GM23248 (cell line): ENCODE data around the gene WFDC5. TPM values are rescaled to one million over a fixed set of nuclear protein-coding genes. Genes with fewer than 3 reads are reported as not detected.

Experiments
- DNase-seq: peaks from one replicate; pipeline ENCODE4 v3.0.0-alpha.2; 2015
- H2AFZ ChIP-seq: fragments of 200-600 bp; sonication (generic); 2 replicates; pipeline ENCODE4 v1.6.1; 2016; ENCODE audit warnings: antibody characterized with exemption
- H3F3A ChIP-seq: fragments of 200-600 bp; sonication (generic); 2 replicates; pipeline ENCODE4 v1.6.1; 2016; ENCODE audit warnings: mild to moderate bottlenecking, antibody characterized with exemption, mixed run types; ENCODE audit not compliant: insufficient read depth
- H3K27ac ChIP-seq: fragments of 200-600 bp; sonication (generic); 2 replicates; pipeline ENCODE4 v1.5.1; 2016; ENCODE audit warnings: mild to moderate bottlenecking
- H3K27me3 ChIP-seq: fragments of 200-600 bp; sonication (generic); replicated peaks from 2 replicates; pipeline ENCODE4 v1.6.1; 2016; ENCODE audit warnings: mild to moderate bottlenecking; ENCODE audit not compliant: insufficient read depth
- H3K36me3 ChIP-seq: fragments of 200-600 bp; sonication (generic); 2 replicates; pipeline ENCODE4 v1.6.1; 2016; ENCODE audit warnings: low read depth, mild to moderate bottlenecking
- H3K4me1 ChIP-seq: fragments of 200-600 bp; sonication (generic); 2 replicates; pipeline ENCODE4 v1.6.1; 2016; ENCODE audit warnings: mild to moderate bottlenecking; ENCODE audit not compliant: insufficient read depth
- H3K4me2 ChIP-seq: fragments of 200-600 bp; sonication (generic); one replicate; pipeline ENCODE4 v1.6.1; 2016; ENCODE audit warnings: mild to moderate bottlenecking; ENCODE audit not compliant: unreplicated experiment
- H3K4me3 ChIP-seq: fragments of 200-600 bp; sonication (generic); 2 replicates; pipeline ENCODE4 v1.5.1; 2016; ENCODE audit warnings: mild to moderate bottlenecking
- H3K79me2 ChIP-seq: fragments of 200-600 bp; sonication (generic); 2 replicates; pipeline ENCODE4 v1.6.1; 2016; ENCODE audit warnings: mild to moderate bottlenecking; ENCODE audit not compliant: insufficient read depth
- H3K9ac ChIP-seq: fragments of 200-600 bp; sonication (generic); 2 replicates; pipeline ENCODE4 v1.6.1; 2016; ENCODE audit warnings: mild to moderate bottlenecking
- H3K9me2 ChIP-seq: fragments of 200-600 bp; sonication (generic); 2 replicates; pipeline ENCODE4 v1.6.1; 2016; ENCODE audit warnings: mixed run types, mild to moderate bottlenecking, moderate library complexity; ENCODE audit not compliant: insufficient read depth
- H3K9me3 ChIP-seq: fragments of 200-600 bp; sonication (generic); one replicate; pipeline ENCODE4 v1.6.1; 2017; ENCODE audit warnings: low read depth
- H4K20me1 ChIP-seq: fragments of 200-600 bp; sonication (generic); 2 replicates; pipeline ENCODE4 v1.6.0; 2016; ENCODE audit not compliant: insufficient read depth
- EZH2 ChIP-seq: fragments of 200-600 bp; sonication (generic); IDR thresholded peaks from 2 replicates; pipeline ENCODE4 v1.6.1; 2018; ENCODE audit warnings: antibody characterized with exemption, mild to moderate bottlenecking; ENCODE audit not compliant: insufficient read depth, poor library complexity, severe bottlenecking
- EZH2phosphoT487 ChIP-seq: fragments of 200-600 bp; sonication (generic); IDR thresholded peaks from 2 replicates; pipeline ENCODE4 v1.6.1; 2018; ENCODE audit warnings: antibody characterized with exemption, moderate library complexity, mild to moderate bottlenecking, low read depth; ENCODE audit not compliant: insufficient read depth
- WGBS, 2 experiments: methylation state at CpG; one replicate each; pipeline ENCODE4 v1.1.6; 2015 to 2017; ENCODE audit warnings: low lambda C conversion rate in 2 of 2, low coverage in 1 of 2; ENCODE audit errors: missing lambda C conversion rate in 2 of 2; 5-methylcytosine and 5-hydroxymethylcytosine counted together
- in situ Hi-C: fragments of 300-500 bp; cut with MboI; formaldehyde crosslinking; loops from 2 replicates; pipeline ENCODE4 v1.15.0; 2020
- polyA plus RNA-seq: library from polyadenylated mRNA; unstranded; fragments of >200 nt; fragmentation: Nextera tagmentation; extraction: Ambion mirVana; gene quantifications from 2 replicates; pipeline ENCODE4 v1.2.1, GENCODE V29; 2016
- total RNA-seq: library from RNA; depleted of rRNA; stranded (reverse); fragments of >200 nt; shearing (Covaris generic); gene quantifications from 2 replicates; pipeline ENCODE4 v1.2.3, GENCODE V29; 2014

The WFDC5 gene
- total and polyA plus RNA-seq, 2 experiments from 2014 or later: not detected

GRCh38 chr20:45082468-45082867, 32.5 kb downstream of the WFDC5 start:
- Histone ChIP-seq H3K4me1 (peaks cover 10% of the 10 kb centered on the region), H3K9me3 (no peaks in the 10 kb centered on the region), H2AFZ (no peak overlapping the region), H3K36me3 (peaks cover 6% of the 10 kb centered on the region; the same call in 1 of the 2 replicates), H3K4me2 (no peak overlapping the region), H4K20me1 (no peaks in the 10 kb centered on the region), H3K79me2 (no peaks in the 10 kb centered on the region), H3K27ac (no peak overlapping the region), H3F3A (peaks cover 20% of the 10 kb centered on the region), H3K27me3 (no peaks in the 10 kb centered on the region), H3K9me2 (peaks cover 7% of the 10 kb centered on the region; the same call in 1 of the 2 replicates), H3K9ac (no peak overlapping the region), H3K4me3 (no peak overlapping the region)
- no peak for TF ChIP-seq EZH2phosphoT487
- no peak for TF ChIP-seq EZH2
- DNase-seq: no peak
- WGBS, 2 experiments: 95 to 98% methylated on average over 3 of the region's 3 CpGs
- in situ Hi-C loops: no loop called here

DNA sequence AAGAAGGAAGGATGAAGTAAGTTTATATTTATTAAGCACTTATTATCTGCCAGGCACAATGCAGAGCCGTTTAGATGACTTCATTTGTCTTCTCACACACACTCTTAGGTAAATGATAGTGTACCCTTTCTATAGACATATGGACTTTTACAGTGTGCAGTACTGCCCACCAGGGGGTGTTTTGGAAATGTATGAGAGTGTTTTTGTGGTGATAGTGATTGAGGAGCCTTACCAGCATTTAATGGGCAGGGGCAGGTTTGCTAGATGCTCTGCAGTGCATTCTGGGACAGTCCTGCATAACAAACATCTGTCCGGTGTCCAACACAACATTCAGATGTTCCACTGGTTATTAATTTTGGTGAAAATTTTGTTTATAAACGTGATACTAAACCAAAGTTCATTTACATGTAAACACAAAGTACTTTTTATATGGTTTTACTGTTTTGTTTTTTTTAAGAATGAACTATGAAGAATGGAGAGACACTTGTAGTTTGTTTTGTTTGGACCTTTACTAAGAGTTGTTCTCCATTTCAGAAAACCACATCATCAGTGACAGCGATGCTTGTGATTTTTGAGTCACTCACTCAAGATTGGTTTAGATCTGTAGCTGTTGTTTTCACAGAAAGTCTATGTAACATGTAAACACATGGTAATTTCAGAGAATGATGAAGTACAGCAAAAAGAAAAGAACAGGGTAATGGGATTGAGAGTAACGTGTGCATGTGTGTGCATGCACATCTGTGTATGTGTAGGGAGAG, 33.9 kb downstream of the WFDC5 start:
- Histone ChIP-seq H3K9ac (no peak overlapping the region), H3K4me3 (no peak overlapping the region), H3K4me1 (no peaks in the 10 kb centered on the region), H3K4me2 (no peak overlapping the region), H3K9me3 (no peaks in the 10 kb centered on the region), H3K79me2 (no peaks in the 10 kb centered on the region), H3K36me3 (peaks cover 8% of the 10 kb centered on the region; the same call in 1 of the 2 replicates), H2AFZ (no peak overlapping the region), H3K27me3 (no peaks in the 10 kb centered on the region), H3K9me2 (no peaks in the 10 kb centered on the region), H4K20me1 (no peaks in the 10 kb centered on the region), H3F3A (peaks cover 5% of the 10 kb centered on the region), H3K27ac (no peak overlapping the region)
- DNase-seq: peak; percentile 39
- WGBS, 2 experiments: 93 to 97% methylated on average over 5 of the region's 5 CpGs
- TF ChIP-seq EZH2phosphoT487 (no peak), EZH2 (no peak)
- in situ Hi-C loops: no loop called here

DNA sequence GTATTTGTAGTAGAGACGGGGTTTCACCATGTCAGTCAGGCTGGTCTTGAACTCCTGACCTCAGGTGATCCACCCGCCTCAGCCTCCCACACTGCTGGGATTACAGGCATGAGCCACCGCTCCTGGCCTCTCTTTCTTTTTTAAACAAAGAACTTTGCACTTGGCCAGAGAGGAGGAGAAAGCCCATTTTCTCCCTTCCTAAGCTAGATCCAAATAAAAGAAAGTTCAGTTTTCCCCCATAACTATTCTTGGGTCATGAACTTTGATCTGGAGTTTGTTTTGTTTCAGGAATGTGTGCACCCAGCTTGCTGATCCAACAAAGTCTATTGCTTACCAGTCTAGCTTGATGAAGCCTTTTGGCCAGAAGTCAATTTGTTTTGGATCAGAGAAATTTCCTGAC, 37.4 kb downstream of the WFDC5 start:
- H3K9me3 ChIP-seq: no peaks in the 10 kb centered on the region
- no peaks in the 10 kb centered on the region for H3F3A ChIP-seq
- H3K9ac ChIP-seq: no peak overlapping the region
- no peaks in the 10 kb centered on the region for H3K9me2 ChIP-seq
- WGBS, 2 experiments: 97 to 98% methylated on average over 3 of the region's 3 CpGs
- H2AFZ ChIP-seq: no peak overlapping the region
- no peaks in the 10 kb centered on the region for H4K20me1 ChIP-seq
- no peak overlapping the region for H3K27ac ChIP-seq
- in situ Hi-C loops: no loop called here
- DNase-seq: no peak
- no peak for TF ChIP-seq EZH2phosphoT487
- TF ChIP-seq EZH2: no peak
- H3K4me3 ChIP-seq: no peak overlapping the region
- no peaks in the 10 kb centered on the region for H3K27me3 ChIP-seq
- peaks cover 5% of the 10 kb centered on the region; the same call in 1 of the 2 replicates for H3K36me3 ChIP-seq
- no peak overlapping the region for H3K4me2 ChIP-seq
- 0 out of 2 replicates have a peak, but pooled peaks cover 4% of the 10 kb centered on the region for H3K79me2 ChIP-seq
- no peaks in the 10 kb centered on the region for H3K4me1 ChIP-seq

- no peak for TF ChIP-seq EZH2
- TF ChIP-seq EZH2phosphoT487: no peak
- in situ Hi-C loops: no loop called here
- Histone ChIP-seq H3K9me3 (no peaks in the 10 kb centered on the region), H3K4me1 (peaks cover 3% of the 10 kb centered on the region; the same call in 1 of the 2 replicates), H3K79me2 (peaks cover 31% of the 10 kb centered on the region), H3K36me3 (peaks cover 2% of the 10 kb centered on the region; the same call in 1 of the 2 replicates), H3K4me3 (no peak overlapping the region), H3K27ac (no peak overlapping the region), H4K20me1 (no peaks in the 10 kb centered on the region), H3K9me2 (no peaks in the 10 kb centered on the region), H3K27me3 (no peaks in the 10 kb centered on the region), H3F3A (peaks cover 9% of the 10 kb centered on the region; the same call in 1 of the 2 replicates), H3K9ac (no peak overlapping the region), H2AFZ (no peak overlapping the region), H3K4me2 (no peak overlapping the region)
- no peak for DNase-seq
- WGBS, 2 experiments: 88 to 91% methylated on average over 3 of the region's 3 CpGs
Measured at GRCh38 chr20:45073221-45073620, 41.8 kb downstream of the WFDC5 start.

DNA sequence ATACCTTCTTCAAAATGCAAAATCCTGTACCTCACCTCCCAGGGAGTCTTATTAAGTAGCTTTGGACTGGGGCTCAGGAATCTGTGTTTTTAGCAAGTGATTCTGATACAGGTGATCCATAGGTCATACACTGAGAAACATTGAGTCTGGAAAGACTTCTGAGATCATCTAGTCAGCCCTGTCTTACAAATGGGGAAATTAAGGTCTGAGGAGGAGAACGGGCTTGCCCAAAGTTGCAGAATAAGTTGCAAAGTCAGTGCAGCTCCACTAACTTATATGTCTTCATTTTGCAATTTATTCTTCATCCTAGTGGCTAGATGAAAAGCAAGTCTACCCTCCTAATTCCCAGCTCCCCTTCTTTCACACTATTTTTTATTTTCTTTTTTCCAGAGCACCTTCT, 42.9 kb downstream of the WFDC5 start:
- TF ChIP-seq EZH2: no peak
- TF ChIP-seq EZH2phosphoT487: no peak
- in situ Hi-C loops: no loop called here
- Histone ChIP-seq H3K9me2 (no peaks in the 10 kb centered on the region), H2AFZ (no peak overlapping the region), H3K27me3 (no peaks in the 10 kb centered on the region), H4K20me1 (no peaks in the 10 kb centered on the region), H3K9me3 (no peaks in the 10 kb centered on the region), H3K4me3 (no peak overlapping the region), H3K4me2 (no peak overlapping the region), H3K4me1 (peaks cover 14% of the 10 kb centered on the region), H3K79me2 (peaks cover 38% of the 10 kb centered on the region), H3K27ac (no peak overlapping the region), H3K9ac (no peak overlapping the region), H3K36me3 (peaks cover 2% of the 10 kb centered on the region; the same call in 1 of the 2 replicates), H3F3A (peaks cover 20% of the 10 kb centered on the region)
- no peak for DNase-seq
- 100% methylated on average over 1 of the region's 1 CpG for WGBS, 2 experiments
